ENCODE results near the gene ZNF185.
A peak's percentile ranks its signal among the peaks of the same experiment; 100 is the strongest.

The ZNF185 gene

DNA sequence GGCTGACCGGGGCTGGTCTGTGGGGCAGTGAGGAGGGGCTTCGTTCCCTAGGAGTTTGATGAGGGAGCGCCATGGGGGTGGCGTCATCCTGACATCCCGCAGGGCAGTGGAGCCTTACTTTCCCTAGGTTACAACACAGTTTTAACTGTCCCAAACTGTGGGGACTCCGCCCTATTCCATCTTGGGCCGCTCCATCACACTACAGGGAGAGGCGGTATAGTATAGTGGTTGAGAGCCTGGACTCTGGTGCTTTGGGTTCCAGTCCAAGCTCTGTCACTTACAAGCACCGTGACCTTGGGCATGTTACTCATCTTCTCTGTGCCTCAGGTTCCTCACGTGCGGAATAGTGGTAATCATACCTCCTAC, 44.2 kb downstream of the ZNF185 start:
- Histone ChIP-seq H3K4me3 (ENCODE audit: low read depth in 1 of 2, low read length in 2 of 2) (peak overlapping the region; percentile 30 to 84; a peak in 3 of 4 replicates), H3K9me3 (ENCODE audit: insufficient read depth, low read length, severe bottlenecking) (no peaks in the 10 kb centered on the region), H3K27me3 (ENCODE audit: insufficient read depth, low read length, poor library complexity) (no peaks in the 10 kb centered on the region), H2AFZ (ENCODE audit: low read depth, low read length) (peak overlapping the region; percentile 90), H3K4me2 (ENCODE audit: insufficient read depth, low read length) (peak overlapping the region; percentile 87), H3K27ac (ENCODE audit: low read length) (peak overlapping the region; percentile 64), H3K4me1 (ENCODE audit: insufficient read depth, low read length) (peaks cover 20% of the 10 kb centered on the region), H4K20me1 (ENCODE audit: insufficient read depth, low read length) (no peaks in the 10 kb centered on the region), H3K36me3 (ENCODE audit: insufficient read depth, low read length) (no peaks in the 10 kb centered on the region), H3K79me2 (ENCODE audit: insufficient read depth, low read length) (no peaks in the 10 kb centered on the region), H3K9ac (ENCODE audit: low read depth, low read length) (peak overlapping the region; percentile 67)
- DNase-seq, result no peak
- ATAC-seq (ENCODE audit: insufficient read depth, low read depth), result no peak
- TF ChIP-seq EZH2 (IDR thresholded peaks at IDR 0.05; ENCODE audit: borderline replicate concordance, low read depth, low read length, severe bottlenecking) (no peak), CTCF (IDR thresholded peaks at IDR 0.05; ENCODE audit: borderline replicate concordance, extremely low read depth, low read length, poor library complexity, severe bottlenecking) (no peak)

DNA sequence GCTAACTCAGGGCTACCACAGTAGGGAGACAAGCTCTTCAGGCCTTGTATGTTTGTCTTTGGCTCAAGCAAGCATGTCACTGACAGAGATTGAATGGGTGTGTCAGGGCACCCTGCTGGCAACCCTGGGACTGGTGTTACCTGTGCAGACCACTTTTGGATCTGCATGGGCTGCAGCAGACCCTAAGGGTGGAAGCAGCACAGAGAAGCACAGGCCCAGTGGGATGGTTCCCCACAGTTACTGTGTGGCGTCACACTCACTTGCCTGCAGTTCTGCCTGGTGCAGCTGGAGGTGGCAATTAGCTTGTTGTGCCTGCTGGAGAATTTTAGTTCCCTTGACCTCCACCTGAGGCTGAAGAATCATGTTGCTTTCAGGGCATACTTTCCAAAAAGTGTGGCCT, 46.0 kb downstream of the ZNF185 start:
- H3K9me3 ChIP-seq (ENCODE audit: insufficient read depth, low read length, severe bottlenecking), result no peaks in the 10 kb centered on the region
- H3K27me3 ChIP-seq (ENCODE audit: insufficient read depth, low read length, poor library complexity), result no peaks in the 10 kb centered on the region

DNA sequence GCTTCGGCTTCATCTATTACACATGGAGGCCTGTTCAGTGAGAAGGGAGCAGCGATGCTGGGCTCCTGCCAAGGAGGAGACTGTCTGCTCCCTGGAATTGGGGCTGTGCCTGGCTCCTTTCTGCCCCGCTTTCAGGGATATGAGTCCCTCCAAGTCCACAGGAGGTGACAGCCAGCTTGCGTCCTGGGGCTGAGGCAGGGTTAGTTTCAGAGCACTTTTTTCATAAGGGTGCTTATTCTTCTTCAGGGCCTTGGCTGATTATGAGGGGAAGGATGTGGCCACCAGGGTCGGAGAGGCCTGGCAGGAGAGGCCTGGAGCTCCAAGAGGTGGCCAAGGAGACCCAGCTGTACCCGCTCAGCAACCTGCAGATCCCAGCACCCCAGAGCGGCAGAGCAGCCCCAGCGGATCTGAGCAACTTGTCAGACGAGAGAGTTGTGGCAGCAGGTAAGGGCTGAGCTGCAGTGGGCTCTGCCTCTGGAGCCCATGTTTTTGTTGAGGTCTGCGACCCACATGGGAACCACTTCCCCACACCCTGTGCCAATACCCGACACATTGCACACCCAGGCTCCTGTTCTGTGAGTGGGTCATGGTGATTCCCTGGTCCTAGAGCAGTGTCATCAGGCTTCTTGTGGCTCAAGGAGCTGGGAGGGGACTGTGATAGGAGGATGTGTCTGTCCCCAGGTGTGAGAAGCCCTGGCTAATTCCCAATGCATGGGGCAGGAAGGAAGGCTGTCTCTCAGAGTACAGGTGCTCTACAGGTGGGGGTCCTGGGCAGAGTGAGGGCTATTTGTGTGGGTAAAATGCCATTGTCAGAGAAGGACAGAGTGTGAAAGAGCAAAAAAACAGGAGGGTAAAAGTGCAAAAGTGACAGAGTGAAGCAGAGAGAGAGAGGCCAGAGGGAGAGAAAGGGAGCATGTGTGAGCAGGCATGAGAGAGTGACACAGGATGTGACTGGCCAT, 47.4 kb downstream of the ZNF185 start:
- H3K27me3 ChIP-seq (ENCODE audit: insufficient read depth, low read length, poor library complexity), result no peaks in the 10 kb centered on the region
- DNase-seq, result no peak
- H3K79me2 ChIP-seq (ENCODE audit: insufficient read depth, low read length), result no peaks in the 10 kb centered on the region
- no peak overlapping the region for H3K4me2 ChIP-seq (ENCODE audit: insufficient read depth, low read length)
- H2AFZ ChIP-seq (ENCODE audit: low read depth, low read length), result no peak overlapping the region
- no peaks in the 10 kb centered on the region for H3K9me3 ChIP-seq (ENCODE audit: insufficient read depth, low read length, severe bottlenecking)
- no peak overlapping the region for H3K4me3 ChIP-seq (ENCODE audit: low read depth in 1 of 2, low read length in 2 of 2)
- H4K20me1 ChIP-seq (ENCODE audit: insufficient read depth, low read length), result no peaks in the 10 kb centered on the region
- TF ChIP-seq EZH2 (IDR thresholded peaks at IDR 0.05; ENCODE audit: borderline replicate concordance, low read depth, low read length, severe bottlenecking), result no peak
- TF ChIP-seq CTCF (IDR thresholded peaks at IDR 0.05; ENCODE audit: borderline replicate concordance, extremely low read depth, low read length, poor library complexity, severe bottlenecking), result no peak
- no peaks in the 10 kb centered on the region for H3K36me3 ChIP-seq (ENCODE audit: insufficient read depth, low read length)
- ATAC-seq (ENCODE audit: insufficient read depth, low read depth), result no peak
- H3K4me1 ChIP-seq (ENCODE audit: insufficient read depth, low read length), result peaks cover 20% of the 10 kb centered on the region
- no peak overlapping the region for H3K27ac ChIP-seq (ENCODE audit: low read length)
- no peak overlapping the region for H3K9ac ChIP-seq (ENCODE audit: low read depth, low read length)

More for the DNA sequence above, 46.0 kb downstream of the ZNF185 start:
- no peak overlapping the region for H3K27ac ChIP-seq (ENCODE audit: low read length)
- H2AFZ ChIP-seq (ENCODE audit: low read depth, low read length), result no peak overlapping the region
- no peaks in the 10 kb centered on the region for H4K20me1 ChIP-seq (ENCODE audit: insufficient read depth, low read length)
- no peak overlapping the region for H3K9ac ChIP-seq (ENCODE audit: low read depth, low read length)
- peaks cover 20% of the 10 kb centered on the region for H3K4me1 ChIP-seq (ENCODE audit: insufficient read depth, low read length)
- H3K4me2 ChIP-seq (ENCODE audit: insufficient read depth, low read length), result no peak overlapping the region
- no peaks in the 10 kb centered on the region for H3K79me2 ChIP-seq (ENCODE audit: insufficient read depth, low read length)
- no peaks in the 10 kb centered on the region for H3K36me3 ChIP-seq (ENCODE audit: insufficient read depth, low read length)
- no peak for DNase-seq
- no peak for ATAC-seq (ENCODE audit: insufficient read depth, low read depth)
- H3K4me3 ChIP-seq (ENCODE audit: low read depth in 1 of 2, low read length in 2 of 2), result no peak overlapping the region
- no peak for TF ChIP-seq EZH2 (IDR thresholded peaks at IDR 0.05; ENCODE audit: borderline replicate concordance, low read depth, low read length, severe bottlenecking)
- no peak for TF ChIP-seq CTCF (IDR thresholded peaks at IDR 0.05; ENCODE audit: borderline replicate concordance, extremely low read depth, low read length, poor library complexity, severe bottlenecking)
